GM03348 (cell line): ENCODE data around the gene OR4E2.
"Not testable (repeated sequence)": the region's sequence is repeated elsewhere in the genome, so short reads cannot be mapped to it uniquely, and the experiment has no call there.

ENCODE experiments used
- DNase-seq: peaks from one replicate; pipeline ENCODE4 v3.0.0; 2012; ENCODE audit warnings: low spot score

The OR4E2 gene, protein sequence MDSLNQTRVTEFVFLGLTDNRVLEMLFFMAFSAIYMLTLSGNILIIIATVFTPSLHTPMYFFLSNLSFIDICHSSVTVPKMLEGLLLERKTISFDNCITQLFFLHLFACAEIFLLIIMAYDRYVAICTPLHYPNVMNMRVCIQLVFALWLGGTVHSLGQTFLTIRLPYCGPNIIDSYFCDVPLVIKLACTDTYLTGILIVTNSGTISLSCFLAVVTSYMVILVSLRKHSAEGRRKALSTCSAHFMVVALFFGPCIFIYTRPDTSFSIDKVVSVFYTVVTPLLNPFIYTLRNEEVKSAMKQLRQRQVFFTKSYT

DNA sequence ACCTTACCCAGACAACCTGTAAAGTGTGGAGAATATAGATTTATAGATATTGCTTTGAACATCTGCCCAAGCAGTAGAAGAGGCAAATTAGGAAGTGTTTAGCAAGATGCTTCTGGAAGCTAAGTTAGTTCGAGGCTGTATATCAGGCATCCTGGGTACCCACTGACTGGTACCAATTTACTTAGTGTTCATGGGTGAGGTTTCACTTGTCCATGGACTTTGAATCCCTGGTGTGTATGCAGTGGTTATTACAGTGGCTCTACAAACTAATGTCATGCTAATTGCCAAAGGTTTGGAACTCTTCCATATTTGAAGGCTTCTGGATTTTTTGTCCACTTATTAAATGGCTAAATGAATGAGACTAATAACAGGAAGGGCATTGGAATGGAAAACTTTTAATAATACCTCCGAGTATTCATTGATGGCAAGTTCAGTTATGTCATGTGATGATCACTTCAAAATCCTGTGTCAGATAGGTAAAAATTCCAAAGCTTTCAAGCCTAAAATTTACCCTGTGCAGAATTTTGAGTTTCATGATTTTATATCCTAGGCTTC lies at the start of gene OR4E2:
Gene OR4E2, plus strand, starts transcription at position 505 of the 555 bp plus-strand sequence. CDS start 11,248 bp downstream, outside the sequence.
- no peak for DNase-seq

DNA sequence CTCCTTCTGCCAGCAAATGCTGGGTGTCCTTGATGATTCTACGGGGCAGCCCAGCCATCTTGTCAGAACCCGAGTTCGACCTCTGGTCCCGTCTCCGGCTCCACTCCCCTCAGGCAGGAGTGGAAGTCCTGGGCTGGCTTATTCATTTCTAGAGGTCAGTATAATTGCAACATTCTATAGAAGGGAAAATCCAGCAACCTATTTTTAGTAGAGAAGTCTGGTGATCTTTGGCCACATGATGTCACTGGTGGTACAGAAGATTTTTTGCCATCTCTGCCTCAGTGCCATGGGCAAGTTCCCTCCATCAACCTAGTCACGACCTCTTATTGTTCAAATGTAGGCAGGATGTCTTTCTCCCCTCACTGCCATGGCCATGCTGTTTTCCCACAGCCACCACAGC lies 41.3 kb upstream of the OR4E2 start:
- no peak for DNase-seq

DNA sequence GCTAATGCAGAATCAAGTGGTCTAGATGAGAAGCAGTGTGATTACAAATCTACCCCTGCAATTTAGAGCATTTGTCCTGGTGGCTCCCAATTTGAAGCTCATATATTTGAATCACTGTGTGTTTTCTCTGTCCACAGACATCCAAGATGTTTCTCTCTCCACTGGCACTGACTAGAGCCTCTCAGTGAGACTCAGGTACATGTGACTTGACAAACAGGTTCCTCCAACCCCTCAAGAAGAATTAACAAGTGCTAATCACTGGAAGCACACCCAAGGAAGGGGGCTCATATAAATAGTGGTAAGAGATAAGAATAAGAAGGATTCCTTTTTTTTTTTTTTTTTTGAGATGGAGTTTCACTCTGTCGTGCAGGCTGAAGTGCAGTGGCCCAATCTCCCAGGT lies 39.4 kb upstream of the OR4E2 start:
- no peak for DNase-seq

DNA sequence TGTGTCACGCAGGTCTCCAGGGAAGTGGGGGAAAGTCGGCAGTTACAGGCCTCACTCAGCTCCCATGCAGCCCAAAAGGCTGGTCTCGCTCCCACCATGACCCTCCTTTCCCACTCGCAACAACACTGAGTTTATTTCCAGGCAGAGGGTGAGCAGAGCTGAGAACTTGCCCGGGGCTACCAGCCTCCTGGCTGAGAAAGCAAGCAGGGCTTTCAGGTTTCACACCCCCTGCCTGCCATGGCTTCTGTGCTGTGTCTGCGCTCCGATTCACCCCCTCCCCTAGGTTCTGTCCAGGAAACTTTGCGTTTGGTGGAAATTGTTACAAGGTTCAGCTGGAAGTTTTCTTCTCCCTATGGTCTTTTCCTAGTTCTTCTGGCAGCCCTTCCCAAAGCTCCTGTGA lies 36.0 kb upstream of the OR4E2 start:
- DNase-seq, result no peak

DNA sequence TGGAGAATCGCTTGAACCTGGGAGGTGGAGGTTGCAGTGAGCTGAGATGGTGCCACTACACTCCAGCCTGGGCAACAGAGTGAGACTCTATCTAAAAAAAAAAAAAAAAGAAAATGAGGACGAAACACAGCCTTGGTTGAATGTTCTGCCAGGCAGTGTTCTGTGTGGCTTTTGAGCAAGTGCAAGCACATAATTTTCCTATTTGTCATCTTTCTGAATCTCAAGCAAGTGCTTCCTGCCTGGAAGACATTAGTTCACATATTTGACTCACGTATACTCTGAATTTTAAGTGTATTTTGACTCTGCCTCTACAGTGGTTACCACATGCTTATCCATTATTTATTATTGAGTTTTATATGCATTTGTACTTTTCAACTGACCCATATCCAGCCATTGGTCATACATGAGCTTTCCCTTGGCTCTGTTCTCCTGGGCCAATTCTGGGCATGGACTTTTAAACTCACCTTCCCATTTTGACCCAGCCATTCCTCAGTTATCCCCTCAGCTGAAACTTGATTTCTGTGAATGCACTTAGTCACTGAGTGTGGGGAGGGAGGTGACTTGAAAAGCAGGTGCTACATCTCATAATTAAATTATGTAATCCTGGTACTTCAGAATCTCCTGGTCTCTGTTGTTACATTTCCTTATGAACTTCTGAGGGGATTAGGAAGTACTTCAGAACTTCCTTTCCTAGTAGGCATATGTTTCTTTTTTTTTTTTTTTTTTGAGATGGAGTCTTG lies 27.0 kb upstream of the OR4E2 start:
- DNase-seq, result no peak

DNA sequence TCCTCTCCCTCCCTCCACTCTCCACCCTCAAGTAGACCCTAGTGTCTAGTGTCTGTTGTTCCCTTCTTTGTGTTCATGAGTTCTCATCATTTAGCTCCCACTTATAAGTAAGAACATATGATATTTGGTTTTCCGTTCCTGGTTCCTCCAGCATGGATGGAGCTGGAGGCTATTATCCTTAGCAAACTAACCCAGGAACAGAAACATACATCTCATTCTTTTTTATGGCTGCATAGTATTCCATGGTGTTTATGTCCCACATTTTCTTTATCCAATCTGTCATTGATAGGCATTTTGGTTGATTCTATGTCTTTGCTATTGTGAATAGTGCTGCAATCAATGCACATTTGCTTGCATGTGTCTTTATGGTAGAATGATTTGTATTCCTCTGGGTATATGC lies 23.1 kb upstream of the OR4E2 start:
- DNase-seq, result not testable (repeated sequence)

DNA sequence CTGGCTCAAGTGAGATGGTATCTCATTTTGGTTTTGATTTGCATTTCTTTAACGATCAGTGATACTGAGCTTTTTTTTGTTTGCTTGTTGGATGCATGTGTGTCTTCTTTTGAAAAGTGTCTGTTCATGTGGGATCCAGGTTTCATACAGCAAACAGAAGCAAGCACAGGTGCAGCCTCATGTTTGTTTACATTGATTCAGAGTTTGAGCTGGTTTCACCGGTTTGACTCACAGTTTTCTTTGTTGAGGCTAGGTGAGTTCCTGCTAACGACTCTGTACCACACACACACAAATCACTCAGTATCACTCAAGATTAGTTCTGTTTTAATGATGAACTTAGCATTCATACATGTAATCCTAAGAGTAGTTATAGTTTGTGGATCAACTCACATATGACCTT lies 22.6 kb upstream of the OR4E2 start:
- DNase-seq, result no peak

DNA sequence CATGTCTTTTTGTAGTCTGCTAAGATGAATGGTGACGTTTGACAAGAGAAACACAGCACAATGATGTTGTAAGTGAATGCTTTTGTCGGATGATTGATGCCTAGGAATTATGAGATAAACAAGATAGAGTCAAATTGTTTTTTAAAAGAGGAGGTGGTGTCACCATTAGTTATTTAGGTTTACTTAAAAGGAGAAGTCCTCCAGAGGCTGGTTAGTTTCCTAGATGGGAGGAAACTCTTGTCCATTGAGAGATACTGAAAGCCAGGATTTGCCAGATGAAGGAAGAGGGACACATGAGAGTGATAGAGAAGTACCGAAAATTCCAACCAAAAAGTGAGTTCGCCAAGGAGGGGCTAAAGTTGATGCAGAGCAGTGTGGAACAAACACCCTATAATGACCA lies 18.8 kb upstream of the OR4E2 start, which contains the start of gene OR10G2:
Gene OR10G2, minus strand, starts transcription at position 101 of the 400 bp plus-strand sequence. Its CDS starts 98 bp downstream, at position 3.
- DNase-seq, result no peak

DNA sequence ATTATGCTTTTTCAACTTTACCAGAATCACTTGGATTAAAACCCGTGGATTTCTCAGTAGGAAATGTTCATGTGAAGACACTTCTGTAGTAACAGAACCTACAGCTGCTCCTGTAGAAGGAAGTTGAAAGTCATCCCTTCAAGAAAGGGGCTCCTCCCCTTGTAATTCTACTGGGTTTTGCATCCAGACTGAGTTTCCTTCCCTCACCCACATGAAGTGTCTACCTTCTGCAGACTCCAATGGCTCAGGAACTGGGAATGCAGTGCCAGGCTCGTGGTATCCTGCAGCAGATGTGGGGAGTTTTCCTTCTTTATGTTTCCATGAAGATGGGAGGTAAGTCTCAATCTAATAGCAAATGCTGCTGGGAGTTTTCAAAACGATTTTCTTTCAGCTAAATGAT lies 11.0 kb upstream of the OR4E2 start:
- DNase-seq, result no peak

DNA sequence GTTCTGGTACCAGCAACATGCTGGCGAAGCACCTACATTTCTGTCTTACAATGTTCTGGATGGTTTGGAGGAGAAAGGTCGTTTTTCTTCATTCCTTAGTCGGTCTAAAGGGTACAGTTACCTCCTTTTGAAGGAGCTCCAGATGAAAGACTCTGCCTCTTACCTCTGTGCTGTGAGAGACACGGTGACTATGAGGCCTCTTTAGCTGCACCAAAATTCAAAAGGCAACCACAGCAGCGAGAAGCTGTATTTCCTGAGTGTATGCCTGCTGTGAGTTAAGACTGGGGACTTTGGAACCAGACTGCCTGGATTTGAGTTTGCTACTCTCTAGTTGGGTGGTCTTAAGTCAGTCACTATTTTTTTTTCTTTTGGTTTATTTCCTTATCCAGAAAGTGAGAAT lies 10.2 kb upstream of the OR4E2 start:
- DNase-seq, result no peak

DNA sequence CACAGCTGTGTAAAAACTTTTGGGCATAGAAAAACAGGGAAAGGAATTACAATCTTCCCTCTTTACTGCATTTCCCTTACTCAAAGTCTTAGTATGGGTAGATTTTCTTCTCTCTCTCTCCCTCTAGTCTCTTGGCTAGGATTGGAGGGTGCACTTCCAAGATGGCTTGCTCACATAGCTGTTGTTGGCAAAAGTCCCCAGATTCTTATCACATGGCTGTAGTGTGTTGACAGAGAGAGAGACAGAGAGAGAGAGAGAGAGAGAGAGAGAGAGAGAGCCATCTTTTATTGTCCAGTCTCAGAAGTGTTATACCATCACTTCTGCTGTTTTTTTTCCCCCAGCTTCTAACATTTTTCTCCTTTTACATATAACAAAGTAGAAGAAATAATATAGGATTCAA lies 6.3 kb upstream of the OR4E2 start:
- no peak for DNase-seq

DNA sequence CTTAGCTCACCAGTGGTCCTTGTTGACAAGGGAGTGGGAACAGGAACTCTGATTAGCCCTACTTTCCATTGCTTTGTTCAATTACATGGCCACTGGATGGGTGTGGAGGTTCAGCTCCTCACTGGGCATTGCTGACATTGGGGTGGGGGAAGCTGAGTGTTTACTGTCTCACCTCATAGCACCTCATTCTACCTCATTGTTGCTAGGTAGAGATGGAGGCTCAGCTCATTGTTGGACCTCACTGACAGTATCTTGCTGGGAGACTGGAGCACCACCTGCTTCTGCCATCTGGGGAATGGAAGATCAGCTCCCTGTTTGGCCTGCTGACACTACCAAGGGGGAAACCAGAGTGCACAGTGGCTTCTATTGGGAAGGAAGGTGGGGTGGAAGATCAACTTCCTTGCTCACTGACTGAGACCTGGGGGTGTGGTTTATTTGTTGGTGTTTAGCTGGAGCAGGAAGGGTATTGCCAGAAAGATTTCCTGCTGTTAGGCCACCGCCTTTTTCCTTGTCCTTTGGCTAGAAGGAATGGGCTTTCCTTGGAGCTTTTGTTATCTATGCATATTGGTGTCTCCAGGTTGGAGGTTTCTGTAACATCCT lies 1.3 kb upstream of the OR4E2 start:
- no peak for DNase-seq

DNA sequence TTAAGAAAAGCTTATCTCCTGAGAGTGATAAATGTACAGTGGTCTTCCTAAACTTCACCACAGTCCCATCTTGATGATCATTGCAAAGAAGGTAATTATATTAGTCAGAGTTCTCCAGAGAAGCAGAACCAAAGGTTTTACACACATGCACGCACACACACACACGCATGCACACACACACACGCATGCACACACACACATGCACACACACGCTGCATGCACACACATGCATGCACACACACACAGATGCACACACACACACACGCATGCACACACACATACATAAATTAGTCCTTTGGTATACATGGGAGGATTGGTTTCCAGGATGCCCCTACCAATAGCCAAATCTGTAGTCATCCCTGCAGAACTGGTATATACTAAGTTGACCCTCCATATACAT lies 580 bp downstream of the OR4E2 start:
- DNase-seq, result no peak

DNA sequence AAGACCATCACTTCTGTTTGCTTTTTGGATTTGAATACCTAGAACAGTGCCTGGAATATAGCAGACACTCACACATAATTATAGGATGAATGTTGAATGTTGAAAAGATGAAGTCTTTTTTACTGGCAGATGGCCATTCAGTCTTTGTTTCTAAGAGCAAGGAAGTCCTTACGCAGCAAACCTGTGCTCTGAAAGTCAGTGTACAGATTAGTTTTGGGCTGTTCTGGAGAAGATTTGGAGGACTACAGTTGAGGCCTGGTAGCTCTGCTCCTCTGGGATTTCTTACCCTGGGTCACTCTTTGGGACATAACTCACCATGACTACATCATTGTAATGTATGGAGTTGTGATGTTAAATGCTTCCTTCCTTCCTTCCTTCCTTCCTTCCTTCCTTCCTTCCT lies 3.3 kb downstream of the OR4E2 start:
- DNase-seq, result no peak

DNA sequence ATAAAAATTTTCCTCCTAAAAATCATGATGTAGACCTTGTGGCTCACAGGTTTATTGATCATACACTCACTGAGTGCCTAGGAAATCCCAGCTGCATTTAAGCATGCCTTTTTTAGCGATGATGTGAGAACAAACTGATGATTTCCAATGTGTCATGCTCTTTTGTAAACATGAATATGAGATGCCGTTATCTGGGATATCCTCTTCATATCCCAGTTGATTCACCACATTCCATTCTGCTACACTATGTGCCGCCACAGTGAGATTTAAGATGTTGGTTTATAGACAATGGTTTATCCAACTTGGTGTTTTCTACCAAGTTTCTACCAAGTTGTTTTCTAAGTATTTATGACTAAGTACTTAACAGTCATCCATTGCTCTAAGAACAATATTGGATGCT lies 14.7 kb downstream of the OR4E2 start:
- no peak for DNase-seq

DNA sequence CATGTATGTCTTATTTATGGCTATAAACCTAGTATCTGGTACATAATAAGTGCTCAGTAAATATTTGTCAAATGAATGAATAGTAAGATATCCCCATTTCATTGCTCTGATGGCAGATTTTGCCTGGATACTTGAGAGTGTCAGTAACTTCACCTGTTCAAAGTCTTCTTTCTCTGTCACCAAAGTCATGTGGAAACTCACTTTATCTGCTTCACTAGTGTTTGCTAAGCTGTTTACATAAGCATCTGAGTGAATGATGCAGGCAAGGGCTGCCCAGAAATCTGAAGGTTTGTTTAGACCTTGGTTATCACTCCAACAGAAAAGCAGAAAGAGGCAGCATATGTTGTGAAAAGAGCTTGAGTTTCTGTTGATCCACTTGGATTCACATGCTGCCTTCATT lies 15.6 kb downstream of the OR4E2 start:
- no peak for DNase-seq

DNA sequence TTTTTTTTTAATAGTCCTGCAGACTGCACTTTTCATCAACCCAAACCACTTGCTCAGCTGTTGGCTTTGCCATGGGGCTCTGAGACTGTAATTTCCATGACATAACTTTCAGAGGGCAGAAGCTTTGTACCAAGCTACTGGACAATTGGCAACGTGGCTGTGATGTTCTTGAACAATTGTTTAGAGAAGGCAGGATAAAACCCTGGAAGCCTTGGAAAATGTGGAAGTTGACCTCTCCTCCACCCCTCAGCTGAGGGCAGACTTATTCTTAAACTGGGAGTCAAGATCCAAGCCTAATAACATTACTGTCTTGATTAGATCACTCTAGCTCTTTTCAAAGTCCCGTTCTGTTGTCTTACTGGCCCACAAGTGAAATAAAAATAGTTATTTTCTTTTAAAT lies 17.7 kb downstream of the OR4E2 start:
- no peak for DNase-seq

DNA sequence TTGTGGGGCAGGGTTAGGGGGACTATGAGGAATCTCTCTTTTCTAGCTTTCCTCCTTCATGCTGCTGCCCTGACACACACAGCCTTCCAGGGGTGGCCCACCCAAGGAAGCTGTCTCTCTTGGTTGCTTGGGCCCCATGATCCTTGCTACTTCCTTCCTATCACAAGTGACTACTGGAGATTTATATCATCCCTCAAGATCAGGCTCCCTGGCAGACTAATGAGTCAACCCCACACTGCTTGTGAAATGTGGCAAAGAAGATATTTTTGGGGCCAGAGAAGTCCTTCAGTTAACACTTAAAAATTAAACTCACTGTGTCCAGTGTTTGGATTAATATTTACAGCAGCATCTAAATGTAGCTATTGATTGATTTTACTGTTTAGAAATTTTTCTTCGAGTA lies 18.5 kb downstream of the OR4E2 start:
- no peak for DNase-seq

DNA sequence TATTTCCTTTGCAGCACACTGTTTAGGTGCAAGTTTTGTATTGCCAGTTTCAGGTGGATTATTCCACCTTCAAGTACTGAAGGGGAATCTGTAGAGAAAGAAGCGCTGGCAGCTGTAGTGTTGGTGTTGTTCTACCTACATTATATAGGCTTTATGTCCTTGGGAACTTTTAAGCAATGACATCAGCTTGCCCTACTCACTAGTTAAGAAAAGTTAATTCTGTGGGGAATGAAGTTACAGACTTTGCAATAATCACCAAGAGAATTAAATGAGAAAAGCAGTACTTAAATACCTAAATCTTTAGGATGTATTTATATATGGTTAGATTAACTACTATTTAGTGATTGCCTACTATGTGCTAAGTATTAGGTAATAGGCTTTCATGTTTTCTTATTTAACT lies 20.1 kb downstream of the OR4E2 start, which contains the start of gene OR4E1:
Gene OR4E1, minus strand, starts transcription at position 101 of the 400 bp plus-strand sequence. CDS start 2,883 bp downstream, outside the sequence.
- DNase-seq, result no peak

DNA sequence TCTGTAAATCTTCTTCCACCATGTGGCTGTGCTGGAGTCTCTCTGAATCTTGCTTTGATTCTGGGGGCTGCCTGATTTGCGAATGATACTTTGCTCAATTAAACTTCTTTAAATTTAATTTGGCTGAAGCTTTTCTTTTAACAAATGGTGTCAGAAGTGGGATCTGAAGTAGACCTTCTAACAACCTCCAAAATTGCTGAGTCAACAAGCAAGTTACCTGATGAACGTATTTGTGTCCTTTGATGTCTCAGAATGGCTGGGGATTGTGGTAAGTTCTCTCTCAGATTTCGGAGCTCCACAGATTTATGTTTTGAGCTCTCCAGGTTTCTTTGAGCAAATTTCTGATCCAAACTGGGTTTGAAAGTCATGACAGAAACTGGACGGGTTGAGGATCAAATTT lies 21.9 kb downstream of the OR4E2 start:
- DNase-seq, result no peak

DNA sequence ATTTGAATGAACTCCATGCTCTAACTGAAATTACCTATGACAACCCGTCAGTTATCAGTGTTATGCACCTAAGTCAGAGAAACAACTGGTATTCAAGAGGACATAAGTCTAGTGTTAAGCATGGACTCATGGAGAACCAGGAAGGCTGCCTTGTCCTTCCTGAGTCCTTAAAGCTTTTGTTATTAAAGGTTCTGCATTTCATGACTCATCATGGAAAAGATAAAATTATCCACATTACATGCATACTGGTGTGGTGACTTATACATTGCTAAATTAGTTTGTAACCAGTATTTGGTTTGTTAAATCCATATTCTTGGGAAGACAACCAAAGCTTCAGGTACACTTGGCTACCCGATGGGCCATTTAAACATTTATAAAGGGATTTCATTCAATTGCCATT lies 26.4 kb downstream of the OR4E2 start:
- DNase-seq, result no peak

DNA sequence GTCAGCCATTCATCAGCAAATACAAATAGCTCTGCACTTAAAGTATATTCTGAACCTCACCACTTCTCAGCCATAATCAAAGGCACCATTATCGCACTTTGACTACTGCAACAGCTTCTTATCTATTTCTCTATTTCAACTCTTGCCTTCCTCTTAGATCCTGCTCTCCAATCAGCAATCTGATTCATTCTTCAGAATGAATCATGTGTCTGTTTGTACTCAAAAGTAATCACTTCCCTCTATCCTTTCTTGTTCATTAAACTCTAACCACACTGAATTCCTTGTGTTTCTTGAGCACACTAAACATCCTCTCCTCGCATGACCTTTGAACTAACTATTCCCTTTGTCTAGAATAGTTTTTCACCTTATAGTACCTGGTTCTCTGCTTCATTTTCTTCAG lies 32.8 kb downstream of the OR4E2 start:
- DNase-seq, result no peak

DNA sequence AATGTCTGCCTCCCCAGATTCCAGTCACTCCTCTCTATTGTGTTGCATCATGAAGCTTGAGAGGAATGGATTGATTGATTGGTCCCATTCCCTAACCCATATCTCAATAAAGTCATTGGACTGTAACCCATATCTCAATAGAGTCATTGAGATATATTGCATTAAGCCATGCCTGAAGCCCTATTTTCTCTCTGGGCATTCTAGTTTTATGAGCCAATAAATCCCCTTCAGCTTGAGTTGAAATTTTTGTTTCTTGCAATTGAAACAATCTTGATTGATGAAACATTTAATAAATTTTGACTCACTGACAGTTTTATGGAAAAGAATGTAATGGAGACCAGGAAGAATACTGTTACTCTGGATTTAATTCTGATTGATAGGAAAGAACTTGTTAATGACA lies 40.8 kb downstream of the OR4E2 start:
- DNase-seq, result no peak
